PC-9 (cell line): ENCODE results near the gene PARK7.

Experiments
- EZH2 ChIP-seq: fragments of 200-600 bp; sonication (generic); IDR thresholded peaks from 2 replicates; pipeline ENCODE4 v1.8.0; 2017; ENCODE audit warnings: antibody characterized with exemption, low read depth
- TF ChIP-seq, protein P1 (sequence below): fragments of 200-600 bp; sonication (generic); conservative IDR thresholded peaks from 2 replicates; pipeline ENCODE4 v1.6.1; 2017; ENCODE audit warnings: mixed run types, antibody characterized with exemption, mild to moderate bottlenecking, moderate library complexity

DNA sequence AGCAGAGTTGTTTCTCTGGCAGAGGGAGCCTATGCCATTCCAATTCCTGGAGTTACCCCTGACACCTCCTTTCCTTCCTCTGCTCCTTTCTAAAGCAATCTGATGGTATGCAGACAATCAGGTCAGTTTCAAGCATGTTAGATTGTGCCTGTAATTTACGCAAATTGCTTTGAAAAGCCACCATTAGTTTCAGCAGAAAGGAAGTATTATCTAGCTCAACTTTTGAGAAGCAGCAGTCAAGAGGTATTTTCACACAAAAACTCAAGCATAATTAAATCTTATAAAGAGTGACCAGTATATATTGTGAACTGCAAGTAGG lies 62.4 kb downstream of the PARK7 start:
- TF ChIP-seq, protein P1, sequence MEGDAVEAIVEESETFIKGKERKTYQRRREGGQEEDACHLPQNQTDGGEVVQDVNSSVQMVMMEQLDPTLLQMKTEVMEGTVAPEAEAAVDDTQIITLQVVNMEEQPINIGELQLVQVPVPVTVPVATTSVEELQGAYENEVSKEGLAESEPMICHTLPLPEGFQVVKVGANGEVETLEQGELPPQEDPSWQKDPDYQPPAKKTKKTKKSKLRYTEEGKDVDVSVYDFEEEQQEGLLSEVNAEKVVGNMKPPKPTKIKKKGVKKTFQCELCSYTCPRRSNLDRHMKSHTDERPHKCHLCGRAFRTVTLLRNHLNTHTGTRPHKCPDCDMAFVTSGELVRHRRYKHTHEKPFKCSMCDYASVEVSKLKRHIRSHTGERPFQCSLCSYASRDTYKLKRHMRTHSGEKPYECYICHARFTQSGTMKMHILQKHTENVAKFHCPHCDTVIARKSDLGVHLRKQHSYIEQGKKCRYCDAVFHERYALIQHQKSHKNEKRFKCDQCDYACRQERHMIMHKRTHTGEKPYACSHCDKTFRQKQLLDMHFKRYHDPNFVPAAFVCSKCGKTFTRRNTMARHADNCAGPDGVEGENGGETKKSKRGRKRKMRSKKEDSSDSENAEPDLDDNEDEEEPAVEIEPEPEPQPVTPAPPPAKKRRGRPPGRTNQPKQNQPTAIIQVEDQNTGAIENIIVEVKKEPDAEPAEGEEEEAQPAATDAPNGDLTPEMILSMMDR, result no peak
- no peak for TF ChIP-seq EZH2
